SU-DHL-6 (cell line): Measurements from ENCODE around the gene PHB1.

Source experiments
- H2AFZ ChIP-seq: fragments of 200-600 bp; sonication (generic); 2 replicates; pipeline ENCODE4 v1.6.1; 2014; ENCODE audit warnings: low read depth, mild to moderate bottlenecking, moderate library complexity, mixed read lengths, antibody characterized with exemption, low read length; ENCODE audit not compliant: severe bottlenecking
- H3F3A ChIP-seq: fragments of 200-600 bp; shearing (Covaris generic); 2 replicates; pipeline ENCODE4 v1.6.0; 2016; ENCODE audit warnings: antibody characterized with exemption, mild to moderate bottlenecking; ENCODE audit not compliant: insufficient read depth
- H3K27ac ChIP-seq: fragments of 200-600 bp; sonication (generic); 2 replicates; pipeline ENCODE4 v1.5.1; 2016; ENCODE audit warnings: low read depth, mild to moderate bottlenecking, low read length, moderate library complexity, mixed read lengths
- H3K27me3 ChIP-seq: fragments of 200-600 bp; sonication (generic), shearing (Covaris generic); 2 replicates; pipeline ENCODE4 v1.6.0; 2014; ENCODE audit warnings: mild to moderate bottlenecking, low read length
- H3K36me3 ChIP-seq: fragments of 200-600 bp; sonication (generic); 2 replicates; pipeline ENCODE4 v1.6.1; 2014; ENCODE audit warnings: mild to moderate bottlenecking, low read length, mixed read lengths
- H3K4me2 ChIP-seq: fragments of 300-600, 200-600 bp; shearing (Covaris generic), sonication (generic); 2 replicates; pipeline ENCODE4 v1.6.0; 2014; ENCODE audit warnings: low read length, low read depth, mild to moderate bottlenecking; ENCODE audit not compliant: poor library complexity, severe bottlenecking
- H3K4me3 ChIP-seq: fragments of 200-600 bp; sonication (generic); 2 replicates; pipeline ENCODE4 v1.5.1; 2014; ENCODE audit warnings: antibody characterized with exemption, low read length, mild to moderate bottlenecking, mixed read lengths; ENCODE audit not compliant: insufficient read depth, poor library complexity, severe bottlenecking
- H3K79me2 ChIP-seq: fragments of 200-600 bp; sonication (generic); 2 replicates; pipeline ENCODE4 v1.6.1; 2014; ENCODE audit warnings: mild to moderate bottlenecking, low read length, moderate library complexity; ENCODE audit not compliant: insufficient read depth
- H3K9ac ChIP-seq: fragments of 200-600 bp; sonication (generic); 2 replicates; pipeline ENCODE4 v1.7.0; 2014; ENCODE audit warnings: mild to moderate bottlenecking, low read length
- H3K9me2 ChIP-seq: fragments of 200-600 bp; sonication (generic); replicated peaks from 2 replicates; pipeline ENCODE4 v1.6.1; 2014; ENCODE audit warnings: low read length; ENCODE audit not compliant: insufficient read depth
- H3K9me3 ChIP-seq: fragments of 200-600 bp; sonication (generic); 2 replicates; pipeline ENCODE4 v1.6.1; 2014; ENCODE audit warnings: low read length, mixed read lengths; ENCODE audit not compliant: insufficient read depth
- H4K20me1 ChIP-seq: fragments of 200-600 bp; sonication (generic); 2 replicates; pipeline ENCODE4 v1.6.1; 2014; ENCODE audit warnings: low read depth, mild to moderate bottlenecking, antibody characterized with exemption, low read length, moderate library complexity, mixed read lengths
- EZH2phosphoT487 ChIP-seq: fragments of 200-600 bp; sonication (generic), shearing (Covaris generic); conservative IDR thresholded peaks from 2 replicates; pipeline ENCODE4 v1.6.1; 2018; ENCODE audit warnings: mild to moderate bottlenecking, antibody characterized with exemption, low read length, moderate library complexity, mixed read lengths
- TF ChIP-seq, protein P1 (sequence below): fragments of 200-600 bp; sonication (generic); IDR thresholded peaks from one replicate; pipeline ENCODE4 v1.5.1; 2017; ENCODE audit warnings: antibody characterized with exemption, mild to moderate bottlenecking, low read length, moderate library complexity; ENCODE audit not compliant: insufficient read depth, poor library complexity, severe bottlenecking

Gene PHB1

DNA sequence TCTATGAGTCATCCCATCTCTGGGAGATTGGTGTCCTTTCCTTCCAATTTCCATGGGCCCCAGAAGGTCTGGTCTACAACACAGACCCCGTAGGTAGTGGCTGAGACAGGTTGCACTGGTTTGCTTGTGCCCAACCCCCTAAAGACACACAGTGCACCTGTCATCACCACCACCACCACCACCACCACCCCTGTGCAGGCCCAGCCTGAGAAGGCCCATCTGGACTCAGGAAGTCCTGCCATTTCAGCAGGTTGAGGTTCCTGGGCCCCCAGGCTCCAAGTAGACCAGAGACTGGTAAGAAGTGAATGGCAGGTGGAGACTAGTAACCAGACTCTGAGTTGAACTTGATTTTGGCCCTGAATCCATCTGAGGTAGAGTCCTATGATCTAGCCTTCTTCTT lies 25.9 kb upstream of the PHB1 start:
- no peak overlapping the region for H3K27ac ChIP-seq
- no peak overlapping the region for H3K4me3 ChIP-seq
- no peaks in the 10 kb centered on the region for H4K20me1 ChIP-seq
- H3K4me2 ChIP-seq, result no peak overlapping the region
- no peak overlapping the region for H3K9ac ChIP-seq
- no peaks in the 10 kb centered on the region for H3K9me2 ChIP-seq
- no peaks in the 10 kb centered on the region for H3K79me2 ChIP-seq
- no peaks in the 10 kb centered on the region for H3F3A ChIP-seq
- no peak for TF ChIP-seq EZH2phosphoT487
- TF ChIP-seq, protein P1, sequence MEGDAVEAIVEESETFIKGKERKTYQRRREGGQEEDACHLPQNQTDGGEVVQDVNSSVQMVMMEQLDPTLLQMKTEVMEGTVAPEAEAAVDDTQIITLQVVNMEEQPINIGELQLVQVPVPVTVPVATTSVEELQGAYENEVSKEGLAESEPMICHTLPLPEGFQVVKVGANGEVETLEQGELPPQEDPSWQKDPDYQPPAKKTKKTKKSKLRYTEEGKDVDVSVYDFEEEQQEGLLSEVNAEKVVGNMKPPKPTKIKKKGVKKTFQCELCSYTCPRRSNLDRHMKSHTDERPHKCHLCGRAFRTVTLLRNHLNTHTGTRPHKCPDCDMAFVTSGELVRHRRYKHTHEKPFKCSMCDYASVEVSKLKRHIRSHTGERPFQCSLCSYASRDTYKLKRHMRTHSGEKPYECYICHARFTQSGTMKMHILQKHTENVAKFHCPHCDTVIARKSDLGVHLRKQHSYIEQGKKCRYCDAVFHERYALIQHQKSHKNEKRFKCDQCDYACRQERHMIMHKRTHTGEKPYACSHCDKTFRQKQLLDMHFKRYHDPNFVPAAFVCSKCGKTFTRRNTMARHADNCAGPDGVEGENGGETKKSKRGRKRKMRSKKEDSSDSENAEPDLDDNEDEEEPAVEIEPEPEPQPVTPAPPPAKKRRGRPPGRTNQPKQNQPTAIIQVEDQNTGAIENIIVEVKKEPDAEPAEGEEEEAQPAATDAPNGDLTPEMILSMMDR, result no peak
- H3K36me3 ChIP-seq, result no peaks in the 10 kb centered on the region
- H2AFZ ChIP-seq, result no peak overlapping the region
- H3K27me3 ChIP-seq, result no peaks in the 10 kb centered on the region
- no peaks in the 10 kb centered on the region for H3K9me3 ChIP-seq

- H3K36me3 ChIP-seq, result no peaks in the 10 kb centered on the region
- no peaks in the 10 kb centered on the region for H3F3A ChIP-seq
- H3K79me2 ChIP-seq, result no peaks in the 10 kb centered on the region
- H3K27me3 ChIP-seq, result no peaks in the 10 kb centered on the region
- H3K4me3 ChIP-seq, result no peak overlapping the region
- H4K20me1 ChIP-seq, result no peaks in the 10 kb centered on the region
- no peak overlapping the region for H2AFZ ChIP-seq
- no peak overlapping the region for H3K4me2 ChIP-seq
- no peaks in the 10 kb centered on the region for H3K9me2 ChIP-seq
- H3K27ac ChIP-seq, result no peak overlapping the region
- no peak overlapping the region for H3K9ac ChIP-seq
- no peak for TF ChIP-seq EZH2phosphoT487
- TF ChIP-seq, protein P1, result no peak
- no peaks in the 10 kb centered on the region for H3K9me3 ChIP-seq
Measured at GRCh38 chr17:49439673-49440571, 25.2 kb upstream of the PHB1 start.

DNA sequence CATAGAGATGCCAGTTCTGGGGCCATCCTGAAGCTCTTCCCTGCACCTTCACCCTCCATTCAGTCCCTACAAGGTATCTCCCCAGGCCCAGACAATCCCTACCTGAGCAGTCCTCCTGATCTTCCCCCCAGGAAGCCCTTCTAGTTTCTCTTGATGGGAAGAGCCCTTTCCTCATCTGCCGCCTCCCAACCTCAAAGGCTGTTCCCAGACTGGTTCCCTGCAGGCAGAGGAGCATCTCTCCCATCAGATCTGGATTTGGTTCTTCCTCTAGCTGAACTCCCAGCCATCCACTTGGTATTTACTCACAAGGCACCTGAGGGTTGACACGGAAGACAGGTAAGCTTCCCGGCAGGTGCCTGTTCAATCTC lies 24.6 kb upstream of the PHB1 start:
- Histone ChIP-seq H3K9ac (no peak overlapping the region), H3K79me2 (no peaks in the 10 kb centered on the region), H3K9me3 (no peaks in the 10 kb centered on the region), H3K9me2 (no peaks in the 10 kb centered on the region), H3K4me2 (no peak overlapping the region), H3K36me3 (no peaks in the 10 kb centered on the region), H3F3A (no peaks in the 10 kb centered on the region), H4K20me1 (no peaks in the 10 kb centered on the region), H3K27ac (no peak overlapping the region), H3K4me3 (no peak overlapping the region), H3K27me3 (no peaks in the 10 kb centered on the region), H2AFZ (no peak overlapping the region)
- TF ChIP-seq, protein P1, result no peak
- TF ChIP-seq EZH2phosphoT487, result no peak
